ENCODE results near the gene IRS1. TPM values are rescaled to one million over a fixed set of nuclear protein-coding genes. Genes with fewer than 3 reads are reported as not detected.

The IRS1 gene, protein sequence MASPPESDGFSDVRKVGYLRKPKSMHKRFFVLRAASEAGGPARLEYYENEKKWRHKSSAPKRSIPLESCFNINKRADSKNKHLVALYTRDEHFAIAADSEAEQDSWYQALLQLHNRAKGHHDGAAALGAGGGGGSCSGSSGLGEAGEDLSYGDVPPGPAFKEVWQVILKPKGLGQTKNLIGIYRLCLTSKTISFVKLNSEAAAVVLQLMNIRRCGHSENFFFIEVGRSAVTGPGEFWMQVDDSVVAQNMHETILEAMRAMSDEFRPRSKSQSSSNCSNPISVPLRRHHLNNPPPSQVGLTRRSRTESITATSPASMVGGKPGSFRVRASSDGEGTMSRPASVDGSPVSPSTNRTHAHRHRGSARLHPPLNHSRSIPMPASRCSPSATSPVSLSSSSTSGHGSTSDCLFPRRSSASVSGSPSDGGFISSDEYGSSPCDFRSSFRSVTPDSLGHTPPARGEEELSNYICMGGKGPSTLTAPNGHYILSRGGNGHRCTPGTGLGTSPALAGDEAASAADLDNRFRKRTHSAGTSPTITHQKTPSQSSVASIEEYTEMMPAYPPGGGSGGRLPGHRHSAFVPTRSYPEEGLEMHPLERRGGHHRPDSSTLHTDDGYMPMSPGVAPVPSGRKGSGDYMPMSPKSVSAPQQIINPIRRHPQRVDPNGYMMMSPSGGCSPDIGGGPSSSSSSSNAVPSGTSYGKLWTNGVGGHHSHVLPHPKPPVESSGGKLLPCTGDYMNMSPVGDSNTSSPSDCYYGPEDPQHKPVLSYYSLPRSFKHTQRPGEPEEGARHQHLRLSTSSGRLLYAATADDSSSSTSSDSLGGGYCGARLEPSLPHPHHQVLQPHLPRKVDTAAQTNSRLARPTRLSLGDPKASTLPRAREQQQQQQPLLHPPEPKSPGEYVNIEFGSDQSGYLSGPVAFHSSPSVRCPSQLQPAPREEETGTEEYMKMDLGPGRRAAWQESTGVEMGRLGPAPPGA (N-terminal part only)
- 20.7 and 22.4 TPM in 2 replicates for total RNA-seq

DNA sequence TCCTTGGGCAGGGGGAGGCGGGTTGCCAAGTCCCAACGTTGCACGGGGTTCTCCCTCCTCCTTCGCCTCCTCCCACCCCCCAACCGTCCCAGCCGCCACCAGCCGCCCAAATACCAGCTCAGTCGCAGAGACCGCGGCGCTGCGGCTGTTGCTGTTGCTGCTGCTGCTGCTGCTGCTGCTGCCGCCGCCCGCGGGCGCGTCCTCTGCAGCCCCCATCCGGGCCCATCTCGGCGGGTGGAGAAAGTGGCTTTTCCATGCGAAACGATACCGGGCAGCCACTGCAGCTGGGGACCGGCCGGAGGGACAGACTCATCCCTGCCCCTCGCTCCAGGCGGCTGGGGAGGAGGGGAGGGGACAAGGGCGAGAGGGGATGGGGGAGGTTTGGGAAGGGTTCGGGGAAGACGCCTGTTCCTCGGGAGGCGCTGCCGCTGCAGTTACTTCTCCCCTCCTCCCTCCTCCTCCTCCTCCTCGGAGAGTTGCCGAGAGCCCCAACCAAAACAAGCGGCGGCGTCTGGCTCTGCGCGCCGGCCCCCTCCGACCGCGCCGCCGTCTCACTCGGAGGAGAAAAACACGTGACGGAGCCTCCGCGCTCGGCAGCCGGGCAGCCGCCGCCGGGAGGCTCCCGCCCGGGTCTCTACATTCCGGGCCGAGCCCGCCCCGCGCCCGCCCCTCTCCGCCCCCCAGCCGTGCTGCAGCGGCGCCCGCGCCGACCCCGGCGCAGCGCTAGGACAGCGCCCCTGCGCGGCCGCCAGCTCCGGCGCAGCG, at the start of gene IRS1:
IRS1 (minus strand) TSS at position 610 of the 765 bp plus-strand sequence. CDS start 1,082 bp downstream, outside the sequence.

DNA sequence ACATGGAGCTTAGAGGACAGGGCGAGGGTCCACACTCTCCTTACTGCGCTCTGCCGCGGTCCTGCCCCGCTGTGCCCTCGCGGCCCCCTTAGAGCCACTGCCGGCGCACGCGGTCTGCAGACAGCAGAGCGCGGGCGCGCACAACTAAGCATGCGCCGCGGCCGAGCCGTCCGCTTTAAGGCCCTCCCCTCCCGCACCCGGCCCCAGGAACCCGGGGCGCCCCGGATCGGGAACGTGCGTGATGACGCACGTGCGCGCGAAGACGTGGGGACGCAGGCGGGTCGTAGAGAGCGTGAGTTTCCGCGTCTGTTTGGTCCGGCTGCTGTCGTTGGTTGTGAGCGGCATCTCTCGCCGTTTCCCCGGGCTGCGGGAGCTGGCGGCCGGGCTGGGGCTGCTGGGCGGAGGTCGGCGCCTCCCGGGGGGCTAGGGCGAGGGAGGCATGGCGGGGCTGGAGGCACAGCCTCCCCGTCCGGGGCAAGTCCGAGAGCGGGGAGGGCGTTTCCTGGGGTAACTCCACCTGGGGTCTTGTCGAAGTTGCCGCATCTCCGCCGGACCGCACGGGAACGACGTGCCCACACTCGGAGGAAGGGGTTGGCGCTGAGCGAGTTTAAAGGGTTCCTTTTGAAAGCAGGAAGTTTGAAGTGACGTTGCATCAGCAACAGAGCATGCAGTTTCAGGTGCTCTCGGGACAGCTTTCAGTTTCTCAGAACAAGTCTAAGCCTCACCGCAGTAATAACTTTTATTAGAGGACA, 36.4 kb upstream of the IRS1 start, which contains the start of gene RHBDD1:
RHBDD1 (plus strand) TSS at position 259 of the 752 bp plus-strand sequence. CDS start 28,640 bp downstream, outside the sequence.

Other genes with a start within 250 kb of the IRS1 start
- 12.1 and 21.9 TPM in 2 replicates for gene RHBDD1, start 36.2 kb upstream of the IRS1 start, total RNA-seq